ENCODE data around the gene RNF212.

Gene RNF212

DNA sequence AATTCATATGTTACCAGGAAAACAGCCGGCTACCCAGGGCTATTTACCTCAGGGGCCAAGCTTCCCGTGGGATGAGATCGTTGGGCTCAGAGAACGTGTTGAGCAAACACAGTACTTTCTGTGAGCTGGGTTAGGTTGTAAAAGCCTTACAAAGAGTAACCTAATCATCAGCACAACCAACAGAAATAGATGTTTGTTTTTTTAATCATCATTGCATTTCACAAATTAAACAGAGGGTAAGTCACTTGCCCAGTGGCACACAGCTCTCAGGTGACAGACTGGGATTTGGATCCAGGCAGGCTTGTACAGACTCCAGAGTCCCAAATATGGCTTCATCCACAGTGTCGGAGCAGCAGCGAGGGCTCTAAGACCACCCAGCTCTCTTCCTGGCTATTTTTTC is 38.9 kb upstream of the RNF212 start:
- no peak for DNase-seq (ENCODE audit: low spot score)
- TF ChIP-seq, protein P1, sequence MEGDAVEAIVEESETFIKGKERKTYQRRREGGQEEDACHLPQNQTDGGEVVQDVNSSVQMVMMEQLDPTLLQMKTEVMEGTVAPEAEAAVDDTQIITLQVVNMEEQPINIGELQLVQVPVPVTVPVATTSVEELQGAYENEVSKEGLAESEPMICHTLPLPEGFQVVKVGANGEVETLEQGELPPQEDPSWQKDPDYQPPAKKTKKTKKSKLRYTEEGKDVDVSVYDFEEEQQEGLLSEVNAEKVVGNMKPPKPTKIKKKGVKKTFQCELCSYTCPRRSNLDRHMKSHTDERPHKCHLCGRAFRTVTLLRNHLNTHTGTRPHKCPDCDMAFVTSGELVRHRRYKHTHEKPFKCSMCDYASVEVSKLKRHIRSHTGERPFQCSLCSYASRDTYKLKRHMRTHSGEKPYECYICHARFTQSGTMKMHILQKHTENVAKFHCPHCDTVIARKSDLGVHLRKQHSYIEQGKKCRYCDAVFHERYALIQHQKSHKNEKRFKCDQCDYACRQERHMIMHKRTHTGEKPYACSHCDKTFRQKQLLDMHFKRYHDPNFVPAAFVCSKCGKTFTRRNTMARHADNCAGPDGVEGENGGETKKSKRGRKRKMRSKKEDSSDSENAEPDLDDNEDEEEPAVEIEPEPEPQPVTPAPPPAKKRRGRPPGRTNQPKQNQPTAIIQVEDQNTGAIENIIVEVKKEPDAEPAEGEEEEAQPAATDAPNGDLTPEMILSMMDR (IDR thresholded peaks at IDR 0.05; ENCODE audit: extremely low read depth, missing control alignments) = no peak

DNA sequence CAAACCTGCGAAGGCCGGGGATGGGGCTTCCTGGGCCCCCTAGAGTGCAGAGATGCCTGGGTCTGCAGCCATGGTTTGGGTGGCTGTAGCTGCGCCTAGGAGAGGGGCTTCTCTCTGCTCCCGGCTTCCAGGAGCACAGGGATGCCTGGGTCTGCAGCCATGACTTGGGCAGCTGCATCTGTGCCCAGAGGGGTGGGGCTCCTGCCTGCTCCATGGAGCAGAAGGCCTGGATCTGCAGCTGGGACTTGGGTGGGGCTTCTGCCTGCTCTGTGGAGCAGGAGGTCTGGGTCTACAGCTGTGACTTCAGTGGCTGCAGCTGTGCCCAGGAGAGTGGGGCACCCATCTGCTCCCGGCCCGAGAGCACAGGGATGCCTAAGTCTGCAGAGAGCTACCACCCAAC is 38.2 kb upstream of the RNF212 start:
- no peak for DNase-seq (ENCODE audit: low spot score)
- TF ChIP-seq, protein P1 (IDR thresholded peaks at IDR 0.05; ENCODE audit: extremely low read depth, missing control alignments) = no peak

DNA sequence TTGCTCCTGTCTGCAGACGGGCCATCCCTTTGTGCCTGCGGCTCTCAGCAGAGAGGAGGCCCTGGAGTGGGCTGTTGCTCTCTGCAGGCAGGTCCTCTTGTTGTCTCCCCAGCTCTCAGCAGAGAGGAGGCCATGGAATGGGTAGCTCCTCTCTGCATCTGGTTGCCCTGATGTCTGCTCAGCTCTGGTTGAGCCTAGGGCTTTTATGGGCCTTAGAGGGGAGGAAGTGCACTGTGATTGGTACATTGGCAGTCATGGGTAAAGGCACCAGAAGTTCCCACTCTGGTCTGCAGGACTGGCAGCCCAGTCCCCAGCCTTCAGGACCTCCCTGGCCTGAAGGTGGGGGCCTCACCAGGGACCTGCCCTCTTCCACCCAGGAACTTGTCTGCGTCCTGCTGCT is 37.5 kb upstream of the RNF212 start:
- TF ChIP-seq, protein P1 (IDR thresholded peaks at IDR 0.05; ENCODE audit: extremely low read depth, missing control alignments) = no peak
- DNase-seq (ENCODE audit: low spot score) = no peak

DNA sequence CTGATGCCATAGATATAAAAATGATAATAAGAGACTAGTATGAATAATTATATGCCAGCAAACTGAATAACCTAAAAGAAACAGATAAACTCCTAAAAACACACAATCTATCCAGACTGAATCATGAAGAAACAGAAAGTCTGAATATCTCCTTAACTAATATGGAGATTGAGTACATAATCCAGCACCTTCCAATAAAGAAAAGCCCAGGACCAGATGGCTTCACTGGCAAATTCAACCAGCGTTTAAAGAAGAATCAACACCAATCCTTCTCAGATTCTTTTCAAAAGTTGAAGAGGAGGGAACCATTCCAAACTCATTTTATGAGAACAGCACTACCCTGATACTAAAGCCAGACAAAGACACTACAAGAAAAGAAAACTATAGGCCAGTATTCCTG is 26.5 kb upstream of the RNF212 start:
- TF ChIP-seq, protein P1 (IDR thresholded peaks at IDR 0.05; ENCODE audit: extremely low read depth, missing control alignments) = no peak
- DNase-seq (ENCODE audit: low spot score) = no peak

DNA sequence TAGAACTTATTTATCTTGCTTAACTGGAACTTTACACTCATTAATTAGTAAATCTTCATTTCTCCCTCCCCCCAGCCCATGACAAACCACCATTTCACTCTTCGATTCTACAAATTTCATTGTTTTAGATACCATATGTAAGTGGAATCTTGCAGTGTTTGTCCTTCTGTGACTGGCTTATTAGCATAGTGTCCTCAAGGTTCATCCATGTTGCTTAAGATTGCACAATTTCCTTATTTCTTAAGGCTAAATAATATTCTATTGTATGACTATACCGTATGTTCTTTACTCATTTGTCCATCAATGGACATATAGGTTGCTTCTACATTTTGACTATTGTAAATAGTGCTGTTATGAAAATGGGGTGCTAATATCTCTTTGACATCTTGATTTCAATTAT is 24.5 kb upstream of the RNF212 start:
- TF ChIP-seq, protein P1 (IDR thresholded peaks at IDR 0.05; ENCODE audit: extremely low read depth, missing control alignments) = no peak
- no peak for DNase-seq (ENCODE audit: low spot score)

DNA sequence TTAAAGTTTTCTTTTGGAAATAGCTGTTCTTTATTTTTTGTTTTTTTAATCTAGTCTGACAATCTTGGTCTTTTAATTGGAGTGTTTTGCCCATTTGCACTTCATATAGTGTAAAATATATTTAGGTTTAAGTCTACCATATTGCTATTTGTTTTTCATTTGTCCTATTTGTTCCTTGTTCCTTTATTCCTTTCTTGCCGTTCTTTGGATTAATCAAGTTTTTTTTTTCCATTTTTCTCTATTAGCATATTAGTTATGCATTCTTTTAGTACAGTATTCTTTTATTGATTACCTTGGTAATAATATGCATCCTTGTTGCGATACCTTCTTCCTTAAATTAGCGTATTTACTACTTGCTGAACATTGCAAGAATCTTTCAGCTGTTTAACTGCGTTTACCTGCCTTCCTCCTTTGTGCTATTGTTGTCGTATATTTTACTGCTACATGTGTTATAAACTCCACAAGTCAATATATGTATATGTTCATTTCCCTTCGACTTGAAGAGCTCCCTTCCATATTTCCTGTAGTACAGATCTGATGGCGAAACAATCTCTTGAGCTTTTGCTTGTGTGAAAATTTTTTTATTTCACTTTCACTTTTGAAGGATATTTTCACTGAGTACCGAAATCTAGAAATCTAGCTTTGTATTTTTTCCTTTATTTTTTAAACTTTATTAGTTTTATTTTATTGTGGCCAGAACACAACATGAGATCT is 23.9 kb upstream of the RNF212 start:
- DNase-seq (ENCODE audit: low spot score) = no peak
- TF ChIP-seq, protein P1 (IDR thresholded peaks at IDR 0.05; ENCODE audit: extremely low read depth, missing control alignments) = no peak

DNA sequence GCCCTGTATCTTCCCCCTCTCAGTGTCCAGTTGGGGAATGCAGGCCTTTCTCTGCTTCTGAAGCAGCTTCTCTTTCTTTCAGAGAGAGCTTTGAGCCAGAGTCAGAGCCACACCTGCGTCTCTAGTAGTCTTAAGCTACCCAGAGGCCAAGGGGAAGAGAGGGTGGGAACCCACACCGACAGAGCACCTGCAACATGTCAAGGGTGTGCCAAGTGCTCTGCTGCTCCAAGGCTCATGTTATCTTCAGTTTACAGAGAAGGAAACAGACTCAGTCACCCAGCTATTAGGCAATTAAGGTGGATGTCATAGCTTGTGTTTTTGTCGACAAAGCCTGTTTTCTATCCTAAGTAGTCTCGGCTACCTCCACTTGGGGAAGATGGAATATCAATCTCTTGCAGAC is 22.7 kb upstream of the RNF212 start:
- DNase-seq (ENCODE audit: low spot score) = no peak
- TF ChIP-seq, protein P1 (IDR thresholded peaks at IDR 0.05; ENCODE audit: extremely low read depth, missing control alignments) = no peak
